HG03521 (cell line): ENCODE results near the gene C10orf105.

Experiments used
- ATAC-seq: cut with Tn5 transposase; IDR thresholded peaks from one replicate; pipeline ENCODE4 v1.9.1; 2021; ENCODE audit warnings: mild to moderate bottlenecking, moderate library complexity; ENCODE audit not compliant: unreplicated experiment

Gene C10orf105

GRCh38 chr10:71684356-71685173, 35.0 kb downstream of the C10orf105 start:
- no peak for ATAC-seq

GRCh38 chr10:71683301-71683700, 36.3 kb downstream of the C10orf105 start:
- no peak for ATAC-seq

GRCh38 chr10:71681977-71682376, 37.6 kb downstream of the C10orf105 start:
- ATAC-seq, result no peak

GRCh38 chr10:71679425-71679824, 40.2 kb downstream of the C10orf105 start:
- no peak for ATAC-seq

- ATAC-seq, result no peak
These were observed 41.3 kb downstream of the C10orf105 start for GRCh38 chr10:71678057-71678805.

- no peak for ATAC-seq
These were observed 42.3 kb downstream of the C10orf105 start for GRCh38 chr10:71677261-71677660.

GRCh38 chr10:71675295-71675970, 44.1 kb downstream of the C10orf105 start:
- ATAC-seq, result no peak

- ATAC-seq, result no peak
These were observed 47.3 kb downstream of the C10orf105 start for GRCh38 chr10:71671994-71672946.

- no peak for ATAC-seq
These were observed 52.2 kb downstream of the C10orf105 start for GRCh38 chr10:71667387-71667752.

- no peak for ATAC-seq
These were observed 52.8 kb downstream of the C10orf105 start for GRCh38 chr10:71666639-71667386.

GRCh38 chr10:71665456-71665855, 54.1 kb downstream of the C10orf105 start:
- ATAC-seq, result no peak

- ATAC-seq, result no peak
These were observed 55.0 kb downstream of the C10orf105 start for GRCh38 chr10:71664585-71664984.

- no peak for ATAC-seq
These were observed 56.3 kb downstream of the C10orf105 start for GRCh38 chr10:71663311-71663710.

- no peak for ATAC-seq
These were observed 57.7 kb downstream of the C10orf105 start for GRCh38 chr10:71661779-71662336.
